Glutamatergic neuron (in vitro differentiated cells): ENCODE measurements around the gene FAAH2. TPM values are rescaled to one million over a fixed set of nuclear protein-coding genes. Genes with fewer than 3 reads are reported as not detected.
"Not testable (repeated sequence)": the region's sequence is repeated elsewhere in the genome, so short reads cannot be mapped to it uniquely, and the experiment has no call there.

Experiments
- DNase-seq: peaks from one replicate; pipeline ENCODE4 v3.0.0; 2022
- H3K27ac Mint-ChIP-seq: one replicate; pipeline ENCODE4 v1.8.0; 2020; ENCODE audit warnings: mild to moderate bottlenecking, mixed read lengths, inconsistent platforms; ENCODE audit not compliant: unreplicated experiment
- H3K27me3 Mint-ChIP-seq: one replicate; pipeline ENCODE4 v1.8.0; 2020; ENCODE audit warnings: mild to moderate bottlenecking, moderate library complexity, mixed read lengths, inconsistent platforms; ENCODE audit not compliant: unreplicated experiment
- H3K36me3 Mint-ChIP-seq: one replicate; pipeline ENCODE4 v1.8.0; 2020; ENCODE audit warnings: mild to moderate bottlenecking, mixed read lengths, inconsistent platforms; ENCODE audit not compliant: unreplicated experiment
- H3K4me1 Mint-ChIP-seq: one replicate; pipeline ENCODE4 v1.8.0; 2020; ENCODE audit warnings: mild to moderate bottlenecking, low read depth, mixed read lengths, inconsistent platforms; ENCODE audit not compliant: unreplicated experiment
- H3K4me3 Mint-ChIP-seq: one replicate; pipeline ENCODE4 v1.8.0; 2020; ENCODE audit warnings: mild to moderate bottlenecking, mixed read lengths, inconsistent platforms; ENCODE audit not compliant: unreplicated experiment
- H3K9me3 Mint-ChIP-seq: one replicate; pipeline ENCODE4 v1.8.0; 2020; ENCODE audit warnings: mild to moderate bottlenecking, moderate library complexity, mixed read lengths, inconsistent platforms; ENCODE audit not compliant: unreplicated experiment
- CTCF ChIP-seq: fragments of 200-600 bp; sonication (generic); IDR thresholded peaks from one replicate; pipeline ENCODE4 v1.5.0; 2021; ENCODE audit not compliant: partially characterized antibody, unreplicated experiment
- total RNA-seq: library from RNA; stranded (reverse); fragmentation: NEBNext Ultra II Directional; extraction: Animal tissue kit (Norgen Biotek cat#: 25700); gene quantifications from one replicate; pipeline ENCODE4 v1.2.1, GENCODE V29; 2021; ENCODE audit not compliant: unreplicated experiment

The FAAH2 gene
- total RNA-seq, 1 donor from 2014 or later: 1.8 TPM

- Mint-ChIP-seq H3K36me3 (no peaks in the 10 kb centered on the region), H3K27ac (no peak overlapping the region), H3K4me3 (no peak overlapping the region), H3K9me3 (no peaks in the 10 kb centered on the region), H3K4me1 (no peaks in the 10 kb centered on the region), H3K27me3 (no peaks in the 10 kb centered on the region)
- DNase-seq: no peak
- TF ChIP-seq CTCF: no peak
These were observed 1.5 kb upstream of the FAAH2 start for GRCh38 chrX:57285001-57285400.

GRCh38 chrX:57289089-57289488, 2.6 kb downstream of the FAAH2 start:
- Mint-ChIP-seq H3K36me3 (no peaks in the 10 kb centered on the region), H3K4me3 (no peak overlapping the region), H3K27ac (no peak overlapping the region), H3K9me3 (no peaks in the 10 kb centered on the region), H3K4me1 (no peaks in the 10 kb centered on the region), H3K27me3 (no peaks in the 10 kb centered on the region)
- TF ChIP-seq CTCF: no peak
- no peak for DNase-seq

GRCh38 chrX:57294961-57295360, 8.5 kb downstream of the FAAH2 start:
- H3K4me1 Mint-ChIP-seq: no peaks in the 10 kb centered on the region

GRCh38 chrX:57295679-57296078, 9.2 kb downstream of the FAAH2 start:
- H3K4me3 Mint-ChIP-seq, H3K27me3 Mint-ChIP-seq, DNase-seq, H3K9me3 Mint-ChIP-seq, H3K27ac Mint-ChIP-seq, H3K4me1 Mint-ChIP-seq, H3K36me3 Mint-ChIP-seq: not testable (repeated sequence)

More at GRCh38 chrX:57294961-57295360, 8.5 kb downstream of the FAAH2 start:
- no peak overlapping the region for H3K4me3 Mint-ChIP-seq
- no peaks in the 10 kb centered on the region for H3K27me3 Mint-ChIP-seq
- H3K27ac Mint-ChIP-seq: no peak overlapping the region
- no peaks in the 10 kb centered on the region for H3K9me3 Mint-ChIP-seq
- DNase-seq: no peak
- H3K36me3 Mint-ChIP-seq: no peaks in the 10 kb centered on the region
- TF ChIP-seq CTCF: no peak

GRCh38 chrX:57313583-57314215, 27.2 kb downstream of the FAAH2 start:
- Mint-ChIP-seq H3K36me3 (no peaks in the 10 kb centered on the region), H3K27me3 (no peaks in the 10 kb centered on the region), H3K4me3 (no peak overlapping the region), H3K9me3 (no peaks in the 10 kb centered on the region), H3K27ac (no peak overlapping the region), H3K4me1 (no peaks in the 10 kb centered on the region)
- no peak for DNase-seq
- no peak for TF ChIP-seq CTCF

GRCh38 chrX:57329008-57329407, 42.5 kb downstream of the FAAH2 start:
- Mint-ChIP-seq H3K9me3 (no peaks in the 10 kb centered on the region), H3K36me3 (no peaks in the 10 kb centered on the region), H3K27me3 (no peaks in the 10 kb centered on the region), H3K27ac (no peak overlapping the region), H3K4me1 (no peaks in the 10 kb centered on the region), H3K4me3 (no peak overlapping the region)
- TF ChIP-seq CTCF: peak; percentile 16
- DNase-seq: no peak

- H3K4me1 Mint-ChIP-seq, H3K27ac Mint-ChIP-seq, H3K27me3 Mint-ChIP-seq, H3K4me3 Mint-ChIP-seq, H3K36me3 Mint-ChIP-seq, H3K9me3 Mint-ChIP-seq, DNase-seq: not testable (repeated sequence)
These were observed 49.3 kb downstream of the FAAH2 start for GRCh38 chrX:57335790-57336189.
